Choroid plexus epithelial cell (primary cell): ENCODE measurements around the gene FSTL4.

Experiments used
- DNase-seq: peaks from one replicate; pipeline ENCODE4 v3.0.0-alpha.2; 2010; ENCODE audit warnings: low read depth
- H3K4me3 ChIP-seq: 2 replicates; pipeline ENCODE4 v1.5.1; 2011; ENCODE audit warnings: low read depth, mild to moderate bottlenecking, control low read depth, low read length, moderate library complexity
- CTCF ChIP-seq: conservative IDR thresholded peaks from 2 replicates; pipeline ENCODE4 v1.5.1; 2011; ENCODE audit warnings: low read depth, mild to moderate bottlenecking, control low read depth, inconsistent platforms, low read length, moderate library complexity

The FSTL4 gene

GRCh38 chr5:133644000-133644865 lies 31.9 kb upstream of the FSTL4 start:
- no peak overlapping the region for H3K4me3 ChIP-seq
- no peak for DNase-seq
- no peak for TF ChIP-seq CTCF

- no peak for TF ChIP-seq CTCF
- no peak overlapping the region for H3K4me3 ChIP-seq
- no peak for DNase-seq
Measured at GRCh38 chr5:133643365-133643764, 31.0 kb upstream of the FSTL4 start.

GRCh38 chr5:133642153-133642722 lies 29.9 kb upstream of the FSTL4 start:
- DNase-seq, result no peak
- no peak overlapping the region for H3K4me3 ChIP-seq
- TF ChIP-seq CTCF, result no peak

GRCh38 chr5:133641683-133642082 lies 29.3 kb upstream of the FSTL4 start:
- no peak for DNase-seq
- no peak overlapping the region for H3K4me3 ChIP-seq
- no peak for TF ChIP-seq CTCF

GRCh38 chr5:133639850-133640528 lies 27.6 kb upstream of the FSTL4 start:
- TF ChIP-seq CTCF, result no peak
- DNase-seq, result no peak
- no peak overlapping the region for H3K4me3 ChIP-seq

GRCh38 chr5:133638436-133638835 lies 26.1 kb upstream of the FSTL4 start:
- TF ChIP-seq CTCF, result no peak
- no peak overlapping the region for H3K4me3 ChIP-seq
- DNase-seq, result no peak
